Naive B cell (primary cell): ENCODE measurements around the gene TMPRSS7. TPM values are rescaled to one million over a fixed set of nuclear protein-coding genes. Genes with fewer than 3 reads are reported as not detected.

Experiments used
- ATAC-seq, 2 donors: fragments of 150-1000 bp; cut with Tn5 transposase; 2 replicates each; pipeline ENCODE4 v1.10.0; 2021; ENCODE audit warnings: low read depth in 2 of 2, mild to moderate bottlenecking in 2 of 2, moderate library complexity in 2 of 2
- DNase-seq: peaks from one replicate; pipeline ENCODE4 v3.0.0; 2022
- H3K27ac Mint-ChIP-seq, 6 donors: one replicate each; pipeline ENCODE4 v1.8.0; 2020 to 2022; ENCODE audit warnings: mild to moderate bottlenecking in 6 of 6, mixed read lengths in 6 of 6, moderate library complexity in 5 of 6, inconsistent platforms in 2 of 6
- H3K27me3 Mint-ChIP-seq, 3 donors: one replicate each; pipeline ENCODE4 v1.8.0; 2021 to 2022; ENCODE audit warnings: mixed read lengths in 3 of 3, mild to moderate bottlenecking in 1 of 3
- H3K36me3 Mint-ChIP-seq, 2 donors: one replicate each; pipeline ENCODE4 v1.8.0; 2020 to 2022; ENCODE audit warnings: mixed read lengths in 2 of 2, inconsistent platforms in 1 of 2, mild to moderate bottlenecking in 1 of 2
- H3K4me1 Mint-ChIP-seq, 3 donors: one replicate each; pipeline ENCODE4 v1.8.0; 2020 to 2022; ENCODE audit warnings: mixed read lengths in 3 of 3, inconsistent platforms in 1 of 3, mild to moderate bottlenecking in 1 of 3, moderate library complexity in 1 of 3
- H3K4me3 Mint-ChIP-seq, 8 donors: one replicate each; pipeline ENCODE4 v1.8.0; 2020 to 2022; ENCODE audit warnings: mild to moderate bottlenecking in 8 of 8, mixed read lengths in 8 of 8, moderate library complexity in 8 of 8, inconsistent platforms in 2 of 8
- H3K9me3 Mint-ChIP-seq, 7 donors: one replicate each; pipeline ENCODE4 v1.8.0; 2020 to 2022; ENCODE audit warnings: mixed read lengths in 7 of 7, mild to moderate bottlenecking in 5 of 7, inconsistent platforms in 2 of 7, moderate library complexity in 1 of 7
- polyA plus RNA-seq, 6 donors: library from polyadenylated mRNA; unstranded; fragments of 300-500 nt; fragmentation: Illumina TruSeq; gene quantifications; one replicate each; pipeline ENCODE4 v1.2.3, GENCODE V29; 2021; ENCODE audit warnings: low read depth in 6 of 6

Gene TMPRSS7
- polyA plus RNA-seq = not detected

- peaks cover 0 to 6% (median 4%) of the 10 kb centered on the region in 3 donors for H3K4me1 Mint-ChIP-seq
Observed at GRCh38 chr3:112034436-112034835, at the start of gene TMPRSS7. TSS of gene TMPRSS7 (plus strand) at chr3:112034736. CDS start at chr3:112034846, 110 bp downstream.

GRCh38 chr3:111986800-111987199, 47.7 kb upstream of the TMPRSS7 start:
- Mint-ChIP-seq H3K27me3 (no peaks in the 10 kb centered on the region), H3K27ac (peak overlapping the region in 3 of 6 donors; percentile 10 to 86 (median 80)), H3K9me3 (no peaks in the 10 kb centered on the region), H3K36me3 (peaks cover 15 to 18% of the 10 kb centered on the region in 2 donors), H3K4me1 (peaks cover 20 to 36% (median 25%) of the 10 kb centered on the region in 3 donors), H3K4me3 (no peak overlapping the region)
- ATAC-seq = no peak
- no peak for DNase-seq

More at GRCh38 chr3:112034436-112034835, at the start of gene TMPRSS7:
- Mint-ChIP-seq H3K27me3 (peaks cover 0 to 3% (median 0%) of the 10 kb centered on the region in 3 donors), H3K4me3 (no peak within 1 kb of the TSS), H3K9me3 (peaks cover 0 to 6% (median 0%) of the 10 kb centered on the region in 7 donors), H3K27ac (peak within 1 kb of the TSS in 1 of 6 donors; percentile 9), H3K36me3 (no peaks in the 10 kb centered on the region)
- DNase-seq (no peak), ATAC-seq (no peak)

DNA sequence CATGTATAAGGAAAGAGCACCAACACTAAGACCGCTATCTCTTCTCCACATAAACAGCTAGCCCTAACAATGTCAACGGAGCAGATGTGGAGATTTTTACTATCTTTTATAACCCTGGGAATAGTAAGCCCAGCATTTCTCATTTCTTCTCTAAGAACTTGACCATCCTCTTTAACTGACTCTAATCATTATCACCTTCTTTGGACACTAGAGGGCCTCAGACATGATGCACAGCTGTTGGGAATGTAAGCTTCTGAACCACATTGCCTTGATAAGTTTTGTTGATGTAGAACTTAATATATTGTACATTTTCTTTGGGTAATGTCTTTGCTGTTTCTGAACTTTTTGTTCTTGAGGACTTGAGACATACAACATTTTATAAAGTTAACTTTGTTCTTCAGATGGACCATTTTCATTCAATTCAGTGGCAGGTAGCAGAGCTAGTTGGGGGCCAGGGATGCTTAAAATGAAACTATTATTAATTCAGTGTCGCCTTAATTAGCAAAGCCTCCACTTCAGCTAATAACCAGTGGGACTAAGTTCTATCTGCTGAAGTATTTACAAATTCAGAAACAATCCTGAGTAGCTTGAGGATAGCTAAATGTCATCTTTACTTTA, 45.4 kb upstream of the TMPRSS7 start:
- H3K27me3 Mint-ChIP-seq = no peaks in the 10 kb centered on the region
- H3K4me3 Mint-ChIP-seq = no peak overlapping the region
- DNase-seq (peak; percentile 26), ATAC-seq (peak; percentile 72 to 86)
- peaks cover 18 to 25% of the 10 kb centered on the region in 2 donors for H3K36me3 Mint-ChIP-seq
- peaks cover 13 to 23% (median 16%) of the 10 kb centered on the region in 3 donors for H3K4me1 Mint-ChIP-seq
- H3K9me3 Mint-ChIP-seq = no peaks in the 10 kb centered on the region
- no peak overlapping the region for H3K27ac Mint-ChIP-seq

DNA sequence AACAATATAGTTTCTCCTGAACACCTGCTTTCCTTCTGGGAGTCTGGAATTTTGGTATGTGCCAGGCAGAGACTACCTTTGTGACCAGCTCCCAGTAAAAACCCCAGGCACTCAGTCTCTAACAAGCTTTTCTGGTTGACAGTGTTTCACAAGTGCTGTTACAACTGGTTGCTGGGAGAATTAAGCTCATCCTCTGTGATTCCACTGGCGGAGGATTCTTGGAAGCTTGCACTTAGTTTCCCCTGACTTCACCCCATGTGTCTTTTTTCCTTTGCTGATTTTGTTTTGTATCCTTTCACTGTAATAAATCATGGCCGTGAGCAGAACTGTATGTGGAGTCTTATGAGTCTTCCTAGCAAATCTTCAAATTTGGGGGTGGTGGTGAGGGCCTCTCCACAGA, 41.5 kb upstream of the TMPRSS7 start:
- Mint-ChIP-seq H3K27ac (no peak overlapping the region), H3K4me3 (no peak overlapping the region), H3K27me3 (peaks cover 7 to 9% (median 8%) of the 10 kb centered on the region in 3 donors), H3K9me3 (peaks cover 0 to 2% (median 0%) of the 10 kb centered on the region in 7 donors), H3K36me3 (peaks cover 5 to 25% of the 10 kb centered on the region in 2 donors), H3K4me1 (peaks cover 4 to 6% (median 5%) of the 10 kb centered on the region in 3 donors)
- ATAC-seq (no peak), DNase-seq (no peak)

DNA sequence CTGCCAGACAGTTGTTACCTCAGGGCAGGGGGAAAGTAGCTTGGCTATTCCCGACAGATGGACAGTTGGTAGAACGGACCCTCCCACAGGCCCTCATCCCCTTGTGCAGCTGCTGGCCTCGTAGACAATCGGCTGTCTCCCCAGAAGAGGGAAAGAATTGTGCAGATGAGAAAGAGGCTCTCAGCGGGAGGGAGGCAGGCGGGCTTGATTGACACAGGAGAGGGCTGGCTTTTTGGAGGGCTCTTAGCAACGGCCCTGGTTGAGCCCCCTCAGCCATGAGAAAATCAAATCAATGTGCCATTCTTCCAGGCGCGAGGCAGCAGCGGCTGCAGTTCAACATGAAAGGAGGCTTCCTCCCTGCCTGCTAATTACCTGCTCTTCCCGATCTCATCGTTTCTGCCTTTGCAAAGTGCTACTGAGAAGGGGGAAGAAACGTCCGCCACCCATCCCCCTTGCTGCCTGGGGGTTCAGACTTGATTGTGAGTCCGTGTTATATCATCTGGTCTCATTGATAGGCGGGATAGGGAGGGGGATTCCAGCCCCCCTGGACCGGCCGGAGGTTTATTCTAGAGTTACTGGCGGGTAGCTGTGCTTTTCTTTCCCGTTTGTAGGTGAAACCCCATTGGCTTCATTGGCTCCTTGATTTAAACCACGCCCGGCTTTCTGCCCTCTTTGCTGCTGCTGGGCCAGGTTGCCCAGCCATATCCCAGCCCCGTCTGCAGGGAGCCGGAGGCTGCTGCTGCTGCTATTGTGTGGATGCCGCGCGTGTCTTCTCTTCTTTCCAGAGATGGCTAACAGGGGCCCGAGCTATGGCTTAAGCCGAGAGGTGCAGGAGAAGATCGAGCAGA, 35.7 kb upstream of the TMPRSS7 start, which contains the start of gene TAGLN3:
TAGLN3 (plus strand) TSS at position 287 of the 848 bp plus-strand sequence; CDS start at position 788, 501 bp downstream.
- peaks cover 11 to 26% (median 23%) of the 10 kb centered on the region in 3 donors for H3K4me1 Mint-ChIP-seq
- no peaks in the 10 kb centered on the region for H3K36me3 Mint-ChIP-seq
- H3K9me3 Mint-ChIP-seq = peaks cover 0 to 2% (median 0%) of the 10 kb centered on the region in 7 donors
- peaks cover 12 to 26% (median 18%) of the 10 kb centered on the region in 3 donors for H3K27me3 Mint-ChIP-seq
- peak within 1 kb of the TSS; percentile 82 to 95 (median 91) for H3K4me3 Mint-ChIP-seq
- ATAC-seq = peak; percentile 59 to 69
- no peak for DNase-seq
- H3K27ac Mint-ChIP-seq = peak within 1 kb of the TSS in 3 of 6 donors; percentile 33 to 55 (median 38)

GRCh38 chr3:111999484-112000324, 34.8 kb upstream of the TMPRSS7 start:
- H3K4me3 Mint-ChIP-seq = peak overlapping the region; percentile 82 to 95 (median 91)
- H3K36me3 Mint-ChIP-seq = no peaks in the 10 kb centered on the region
- H3K27me3 Mint-ChIP-seq = peaks cover 12 to 30% (median 18%) of the 10 kb centered on the region in 3 donors
- peaks cover 0 to 2% (median 0%) of the 10 kb centered on the region in 7 donors for H3K9me3 Mint-ChIP-seq
- DNase-seq (no peak), ATAC-seq (no peak)
- H3K27ac Mint-ChIP-seq = peak overlapping the region in 1 of 6 donors; percentile 38
- peaks cover 11 to 26% (median 23%) of the 10 kb centered on the region in 3 donors for H3K4me1 Mint-ChIP-seq

- Mint-ChIP-seq H3K27me3 (peaks cover 12 to 30% (median 18%) of the 10 kb centered on the region in 3 donors), H3K4me1 (peaks cover 11 to 26% (median 23%) of the 10 kb centered on the region in 3 donors), H3K4me3 (peak overlapping the region in 1 of 8 donors; percentile 90), H3K27ac (no peak overlapping the region), H3K9me3 (peaks cover 0 to 1% (median 0%) of the 10 kb centered on the region in 7 donors), H3K36me3 (peaks cover 0 to 3% of the 10 kb centered on the region in 2 donors)
- ATAC-seq (no peak), DNase-seq (no peak)
Observed at GRCh38 chr3:112000367-112000771, 34.2 kb upstream of the TMPRSS7 start.

DNA sequence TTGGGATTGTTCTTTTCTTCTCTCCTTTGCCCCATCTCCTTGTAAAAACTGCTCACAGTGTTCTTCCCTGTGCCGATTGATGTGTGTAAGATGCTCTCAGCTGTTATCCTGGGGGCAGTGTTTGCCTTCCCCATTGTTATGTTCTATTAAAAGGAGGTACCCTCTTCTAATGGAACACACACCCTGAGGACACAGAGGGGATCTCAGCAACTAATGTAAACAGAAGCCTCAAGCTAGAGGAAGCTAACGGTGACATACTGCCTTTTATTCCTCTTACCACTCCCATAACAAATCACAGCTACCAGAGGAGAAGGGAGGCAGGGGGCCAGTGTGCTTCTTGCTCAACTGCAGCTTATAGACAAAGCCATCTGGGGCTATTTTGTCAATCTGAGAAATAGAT, 33.6 kb upstream of the TMPRSS7 start:
- peak overlapping the region in 3 of 8 donors; percentile 0 to 13 (median 2) for H3K4me3 Mint-ChIP-seq

GRCh38 chr3:112001526-112001925, 33.0 kb upstream of the TMPRSS7 start:
- DNase-seq = no peak
- H3K36me3 Mint-ChIP-seq = peaks cover 0 to 4% of the 10 kb centered on the region in 2 donors
- H3K4me1 Mint-ChIP-seq = peaks cover 11 to 26% (median 23%) of the 10 kb centered on the region in 3 donors
- peak overlapping the region in 1 of 8 donors; percentile 6 for H3K4me3 Mint-ChIP-seq
- no peaks in the 10 kb centered on the region for H3K9me3 Mint-ChIP-seq
- peaks cover 12 to 30% (median 18%) of the 10 kb centered on the region in 3 donors for H3K27me3 Mint-ChIP-seq
- no peak for ATAC-seq
- H3K27ac Mint-ChIP-seq = no peak overlapping the region

More for the DNA sequence above, 33.6 kb upstream of the TMPRSS7 start:
- Mint-ChIP-seq H3K27me3 (peaks cover 12 to 30% (median 18%) of the 10 kb centered on the region in 3 donors), H3K36me3 (peaks cover 0 to 4% of the 10 kb centered on the region in 2 donors), H3K9me3 (no peaks in the 10 kb centered on the region), H3K27ac (no peak overlapping the region), H3K4me1 (peaks cover 11 to 26% (median 23%) of the 10 kb centered on the region in 3 donors)
- no peak for ATAC-seq
- DNase-seq = no peak

DNA sequence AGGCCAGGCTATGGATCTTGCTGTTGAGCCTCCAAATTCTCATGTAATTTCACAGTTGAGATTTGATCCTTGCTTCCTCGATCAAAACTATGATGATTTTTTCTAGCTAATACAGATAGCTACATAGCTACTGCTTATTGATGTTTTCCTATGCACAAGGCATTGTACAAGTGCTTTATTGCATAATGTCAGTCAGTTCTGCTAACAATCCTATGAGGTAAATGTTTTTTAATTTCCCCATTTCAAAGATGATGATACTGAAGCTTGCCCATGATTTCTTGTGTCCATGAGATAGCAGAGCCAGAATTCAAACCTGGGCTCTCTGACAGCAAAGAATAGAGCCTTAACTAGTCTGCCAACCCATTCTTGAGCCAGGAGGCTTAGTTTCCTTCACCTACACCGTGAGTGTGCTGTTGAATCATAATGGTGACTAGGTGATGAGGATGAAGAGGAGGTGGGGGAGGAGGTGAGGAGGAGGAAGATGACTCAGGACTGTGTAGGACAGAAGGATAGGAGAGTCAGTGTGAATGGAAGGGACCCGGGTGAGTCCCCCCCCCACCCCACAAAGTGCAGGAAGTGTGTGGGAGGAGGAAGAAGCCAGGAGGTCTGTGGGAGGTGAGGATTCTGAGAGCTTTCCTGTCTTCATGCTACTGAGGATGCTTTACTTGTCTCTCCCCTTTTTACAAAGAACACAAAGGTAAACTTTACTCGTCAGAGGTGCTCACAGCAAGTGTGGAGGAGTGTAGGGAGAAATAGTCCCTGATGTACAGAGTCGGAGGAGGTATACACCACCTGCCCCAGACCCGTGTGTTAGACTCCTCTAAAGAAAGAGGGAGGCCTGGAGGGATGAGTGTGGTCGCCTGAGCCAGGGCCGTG, 32.2 kb upstream of the TMPRSS7 start:
- ATAC-seq (no peak), DNase-seq (no peak)
- H3K27me3 Mint-ChIP-seq = peaks cover 10 to 25% (median 12%) of the 10 kb centered on the region in 3 donors
- H3K36me3 Mint-ChIP-seq = peaks cover 0 to 4% of the 10 kb centered on the region in 2 donors
- H3K4me1 Mint-ChIP-seq = peaks cover 11 to 26% (median 23%) of the 10 kb centered on the region in 3 donors
- H3K27ac Mint-ChIP-seq = no peak overlapping the region
- no peak overlapping the region for H3K4me3 Mint-ChIP-seq
- no peaks in the 10 kb centered on the region for H3K9me3 Mint-ChIP-seq

- H3K27me3 Mint-ChIP-seq = peaks cover 5 to 23% (median 9%) of the 10 kb centered on the region in 3 donors
- DNase-seq (no peak), ATAC-seq (no peak)
- peaks cover 10 to 24% (median 21%) of the 10 kb centered on the region in 3 donors for H3K4me1 Mint-ChIP-seq
- no peak overlapping the region for H3K4me3 Mint-ChIP-seq
- H3K9me3 Mint-ChIP-seq = no peaks in the 10 kb centered on the region
- peaks cover 0 to 4% of the 10 kb centered on the region in 2 donors for H3K36me3 Mint-ChIP-seq
- H3K27ac Mint-ChIP-seq = no peak overlapping the region
Observed at GRCh38 chr3:112003321-112004080, 31.0 kb upstream of the TMPRSS7 start.
